HFF-Myc (cell line): Measurements from ENCODE around the gene CD7.

ENCODE experiments used
- DNase-seq: peaks from one replicate; pipeline ENCODE4 v3.0.0-alpha.2; 2011; ENCODE audit warnings: low read depth; ENCODE audit errors: extremely low read depth
- H3K4me3 ChIP-seq: replicated peaks from 2 replicates; pipeline ENCODE4 v1.5.1; 2011; ENCODE audit warnings: low read depth, mild to moderate bottlenecking, control low read depth, low read length
- TF ChIP-seq, protein P1 (sequence below): IDR thresholded peaks from 2 replicates; pipeline ENCODE4 v1.5.1; 2012; ENCODE audit warnings: mild to moderate bottlenecking, low read depth, low read length, control low read depth; ENCODE audit errors: missing control alignments

CD7 gene

DNA sequence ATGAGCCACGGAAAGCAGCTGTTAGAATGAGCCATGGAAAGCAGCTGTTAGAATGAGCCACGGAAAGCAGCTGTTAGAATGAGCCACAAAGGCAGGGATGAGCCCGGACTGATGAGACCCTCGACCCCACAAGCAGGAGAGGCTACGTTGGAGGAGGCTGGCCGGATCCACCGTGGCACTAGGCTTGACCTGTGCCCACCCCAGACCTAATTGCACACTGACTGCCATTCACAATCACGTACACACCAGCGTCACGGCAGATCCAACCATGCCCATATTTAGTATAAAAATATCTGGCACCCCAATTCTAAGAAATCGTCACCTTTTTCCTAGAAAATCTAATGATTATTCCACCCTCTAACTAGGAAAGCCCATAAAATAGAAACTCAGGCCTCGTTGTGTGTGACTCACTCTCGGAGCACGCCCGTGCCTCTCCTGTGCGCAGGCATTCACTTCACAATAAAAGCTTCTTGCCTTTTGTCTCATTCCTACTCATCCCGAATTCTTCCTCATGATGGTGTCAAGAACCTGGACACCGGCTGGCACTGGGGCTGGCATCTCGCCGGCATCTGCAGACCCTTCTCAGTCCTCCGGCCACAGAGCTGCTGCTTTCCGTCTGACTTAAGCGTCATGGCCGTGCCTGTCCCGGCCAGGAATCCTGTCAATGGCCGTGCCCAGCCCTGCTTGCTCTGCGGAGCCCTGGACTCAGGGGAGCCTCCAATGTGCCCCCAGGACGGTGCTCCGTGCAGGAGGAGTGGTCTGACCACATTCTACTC, 21.6 kb upstream of the CD7 start:
- H3K4me3 ChIP-seq: peak overlapping the region; percentile 30
- TF ChIP-seq, protein P1, sequence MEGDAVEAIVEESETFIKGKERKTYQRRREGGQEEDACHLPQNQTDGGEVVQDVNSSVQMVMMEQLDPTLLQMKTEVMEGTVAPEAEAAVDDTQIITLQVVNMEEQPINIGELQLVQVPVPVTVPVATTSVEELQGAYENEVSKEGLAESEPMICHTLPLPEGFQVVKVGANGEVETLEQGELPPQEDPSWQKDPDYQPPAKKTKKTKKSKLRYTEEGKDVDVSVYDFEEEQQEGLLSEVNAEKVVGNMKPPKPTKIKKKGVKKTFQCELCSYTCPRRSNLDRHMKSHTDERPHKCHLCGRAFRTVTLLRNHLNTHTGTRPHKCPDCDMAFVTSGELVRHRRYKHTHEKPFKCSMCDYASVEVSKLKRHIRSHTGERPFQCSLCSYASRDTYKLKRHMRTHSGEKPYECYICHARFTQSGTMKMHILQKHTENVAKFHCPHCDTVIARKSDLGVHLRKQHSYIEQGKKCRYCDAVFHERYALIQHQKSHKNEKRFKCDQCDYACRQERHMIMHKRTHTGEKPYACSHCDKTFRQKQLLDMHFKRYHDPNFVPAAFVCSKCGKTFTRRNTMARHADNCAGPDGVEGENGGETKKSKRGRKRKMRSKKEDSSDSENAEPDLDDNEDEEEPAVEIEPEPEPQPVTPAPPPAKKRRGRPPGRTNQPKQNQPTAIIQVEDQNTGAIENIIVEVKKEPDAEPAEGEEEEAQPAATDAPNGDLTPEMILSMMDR: no peak
- peak; percentile 71 for DNase-seq

DNA sequence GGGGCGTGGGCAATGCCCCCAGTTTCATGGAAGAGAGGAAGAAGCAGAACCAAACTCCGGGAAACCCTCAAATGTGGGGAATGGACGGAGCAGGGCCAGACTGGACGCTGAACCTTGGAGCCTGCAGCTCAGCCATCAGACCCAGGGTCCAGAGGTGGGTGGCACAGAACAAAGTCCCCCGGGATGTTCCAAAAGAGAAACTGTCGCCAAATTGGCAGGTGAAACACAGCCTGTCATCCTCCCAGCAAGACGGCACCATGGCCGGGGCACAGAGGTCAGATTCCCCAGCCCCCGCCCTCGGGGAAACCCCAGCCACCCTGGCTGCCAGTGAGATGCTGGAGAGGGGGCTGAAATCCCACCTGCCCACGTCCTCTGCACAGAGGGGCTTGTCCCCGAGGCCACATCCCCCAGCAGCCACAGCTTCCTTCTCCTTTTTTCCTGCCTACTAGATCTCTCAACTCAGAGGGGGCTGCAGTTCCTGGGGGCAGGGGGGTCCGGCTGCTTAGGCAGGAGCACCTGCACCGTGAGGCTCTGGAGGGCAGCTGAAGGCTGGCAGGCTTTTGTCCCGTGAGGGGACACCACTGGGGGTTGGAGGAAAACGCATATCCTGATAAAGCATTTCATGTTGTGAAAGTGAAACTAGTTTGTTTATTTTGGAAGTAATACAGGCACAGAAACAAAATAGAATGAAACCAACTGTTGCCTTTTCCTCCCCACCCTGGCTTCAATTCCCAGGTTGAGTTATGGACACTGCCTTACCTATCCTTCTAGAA, 17.4 kb upstream of the CD7 start:
- DNase-seq: no peak
- TF ChIP-seq, protein P1: no peak
- peak overlapping the region; percentile 28 for H3K4me3 ChIP-seq

DNA sequence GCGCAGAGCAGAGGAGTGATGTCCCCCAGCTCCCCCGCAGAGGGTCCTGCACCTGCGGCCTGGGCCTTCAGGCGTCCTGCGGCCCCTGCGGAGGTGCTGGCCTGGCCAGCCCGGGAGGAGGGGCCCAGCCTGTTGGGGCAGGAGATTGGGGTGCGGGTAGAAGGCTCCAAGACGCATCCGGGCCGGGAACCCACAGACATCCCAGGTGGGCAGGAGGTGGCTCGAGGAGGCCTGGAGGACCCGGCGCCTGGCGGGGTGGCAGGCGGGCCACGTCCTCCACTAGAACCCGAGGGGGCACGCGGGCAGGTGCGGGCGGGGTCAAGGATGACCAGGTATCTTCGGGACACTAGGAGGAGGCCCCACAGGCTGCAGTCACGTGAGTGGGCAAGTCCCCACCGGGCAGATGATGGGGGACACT, 16.8 kb upstream of the CD7 start:
- TF ChIP-seq, protein P1: no peak
- DNase-seq: no peak
- H3K4me3 ChIP-seq: no peak overlapping the region

GRCh38 chr17:82333279-82334171, 16.1 kb upstream of the CD7 start, which contains the start of gene SECTM1:
SECTM1 (minus strand) TSS chr17:82333766; CDS start chr17:82327240, 6,526 bp downstream.
- no peak for DNase-seq
- H3K4me3 ChIP-seq: peak within 1 kb of the TSS; percentile 41
- TF ChIP-seq, protein P1: no peak

- H3K4me3 ChIP-seq: peak overlapping the region; percentile 41
- DNase-seq: no peak
- TF ChIP-seq, protein P1: no peak
Observed at GRCh38 chr17:82332669-82333278, 15.4 kb upstream of the CD7 start.
